GM18519 (cell line): ENCODE data around the gene PEAK1.

Experiments
- ATAC-seq: cut with Tn5 transposase; IDR thresholded peaks from one replicate; pipeline ENCODE4 v1.9.1; 2021; ENCODE audit warnings: mild to moderate bottlenecking, moderate library complexity; ENCODE audit not compliant: unreplicated experiment, low FRiP score

PEAK1 gene

DNA sequence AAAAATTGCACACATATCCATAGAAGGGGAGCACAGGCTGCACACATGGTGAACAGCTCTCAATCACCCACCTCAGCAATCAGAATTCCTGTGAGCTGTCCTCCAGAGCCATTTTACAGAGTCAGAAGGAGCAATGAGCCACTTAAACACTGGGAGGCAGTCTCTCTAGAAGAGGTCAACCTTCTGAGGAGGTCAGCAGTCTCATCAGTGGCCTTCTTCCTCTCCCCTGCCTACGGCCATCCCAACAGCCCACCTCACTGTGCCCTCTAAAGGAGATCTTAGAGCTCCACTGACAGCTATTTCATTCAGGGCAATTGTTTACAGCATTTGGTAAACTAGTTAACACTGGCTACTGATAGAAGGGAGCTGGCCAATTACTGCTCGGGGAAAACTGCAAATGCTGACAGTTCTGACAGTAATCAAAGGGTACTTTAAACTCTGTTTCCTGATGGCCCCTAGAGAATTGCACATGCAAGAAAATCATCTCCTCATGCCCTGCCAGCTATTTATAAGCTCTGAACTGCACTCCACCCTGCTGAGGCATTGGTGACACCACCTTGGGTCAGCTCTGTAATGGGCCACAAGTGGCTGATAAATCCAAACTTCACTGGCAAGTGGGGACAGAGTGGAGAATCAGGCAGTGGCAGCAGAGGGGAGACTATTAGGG is 306.9 kb downstream of the PEAK1 start:
- ATAC-seq = no peak

DNA sequence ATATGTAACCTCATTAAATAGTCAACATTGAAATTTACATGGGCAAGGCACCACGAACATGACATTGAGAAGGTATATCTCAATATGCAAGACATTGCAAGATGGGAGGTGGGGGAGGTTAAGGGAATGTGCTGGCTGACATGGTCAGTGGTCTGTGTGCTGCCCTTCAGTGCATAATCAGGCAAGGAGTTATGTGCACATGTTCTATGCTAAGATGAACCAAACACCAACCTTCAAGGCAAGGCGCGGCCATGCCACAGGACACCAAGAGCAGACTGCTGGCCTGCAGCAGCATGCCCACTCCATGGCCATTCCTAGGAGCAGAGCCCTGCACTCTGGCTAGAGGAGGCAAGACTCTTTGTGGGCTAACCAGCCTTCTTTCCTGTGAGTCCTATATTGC is 308.1 kb downstream of the PEAK1 start:
- no peak for ATAC-seq

DNA sequence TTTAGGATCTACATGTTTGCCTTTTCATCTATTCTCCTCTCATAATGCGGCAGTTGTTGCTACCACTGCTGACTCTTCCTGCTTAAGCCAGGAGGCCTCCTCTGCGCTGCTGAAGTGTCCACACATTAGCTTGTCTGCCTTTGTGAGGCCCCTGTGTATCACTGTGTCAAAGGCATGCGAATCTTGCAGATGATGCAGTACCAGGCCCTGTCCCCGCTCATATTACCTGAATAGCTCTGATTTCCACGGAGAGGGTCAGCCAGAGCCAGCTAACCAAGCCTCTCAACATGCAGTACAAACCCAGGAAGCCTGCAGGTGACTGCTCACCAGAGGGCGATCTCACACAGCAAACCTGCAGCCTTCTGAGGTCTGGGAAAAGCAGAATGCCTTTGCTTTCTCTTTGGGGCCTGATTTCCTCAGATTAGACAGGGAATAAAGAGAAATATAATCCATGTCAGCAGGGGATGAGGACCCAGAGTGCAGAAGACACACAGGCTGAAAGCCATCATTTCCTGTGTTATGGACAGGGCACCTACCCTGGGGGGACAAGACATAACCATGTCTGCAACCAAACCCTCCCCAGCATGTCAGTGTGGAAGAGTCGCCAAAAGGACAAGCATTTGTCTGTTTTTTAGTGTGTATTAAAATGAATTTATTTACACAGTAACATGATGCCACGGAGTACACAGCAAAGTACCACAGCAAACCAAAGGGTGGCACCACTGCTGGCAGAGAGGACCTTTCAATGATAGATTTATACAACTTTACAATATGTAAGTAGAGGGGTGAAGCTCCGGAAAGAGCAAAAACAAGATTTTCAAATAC is 312.2 kb downstream of the PEAK1 start:
- no peak for ATAC-seq

DNA sequence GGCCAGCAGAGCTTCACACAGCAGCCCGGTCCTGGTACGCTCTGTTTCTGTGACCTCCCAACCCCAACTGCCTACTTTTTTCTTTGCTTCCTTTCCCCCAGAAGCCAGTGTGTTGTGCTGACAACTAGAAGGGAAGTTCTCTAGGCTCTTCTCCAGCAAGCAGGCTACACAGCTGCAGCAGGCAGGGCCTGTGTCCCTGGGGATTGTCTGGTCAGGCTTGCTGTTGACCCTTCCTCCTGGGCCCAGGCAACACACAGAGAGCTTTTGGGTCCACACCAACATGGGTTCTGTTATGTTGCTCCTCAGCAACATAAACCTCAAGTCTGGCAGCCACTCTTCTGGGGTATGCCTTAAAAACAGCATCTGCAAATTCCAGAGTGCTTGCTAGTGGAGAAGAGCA is 312.8 kb downstream of the PEAK1 start:
- no peak for ATAC-seq

DNA sequence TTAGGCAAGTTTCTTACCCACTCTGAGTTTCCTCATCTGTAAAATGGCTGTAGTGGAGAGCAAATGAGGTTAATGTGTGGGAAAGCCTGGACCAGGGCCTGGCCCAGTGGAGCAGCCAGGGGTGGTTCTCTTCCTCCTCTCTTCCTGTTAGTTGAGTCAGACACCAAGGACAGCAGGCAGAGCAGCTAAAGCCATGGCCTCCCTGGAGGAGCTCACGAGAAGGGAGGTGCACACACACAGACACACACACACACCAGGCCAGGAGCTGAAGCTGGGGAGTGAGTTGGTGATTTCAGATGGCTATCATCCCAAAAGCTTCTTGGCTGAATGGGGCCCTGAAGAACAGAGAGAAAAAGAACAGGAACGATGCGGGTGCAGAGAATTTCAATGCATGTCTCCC is 315.7 kb downstream of the PEAK1 start:
- no peak for ATAC-seq

DNA sequence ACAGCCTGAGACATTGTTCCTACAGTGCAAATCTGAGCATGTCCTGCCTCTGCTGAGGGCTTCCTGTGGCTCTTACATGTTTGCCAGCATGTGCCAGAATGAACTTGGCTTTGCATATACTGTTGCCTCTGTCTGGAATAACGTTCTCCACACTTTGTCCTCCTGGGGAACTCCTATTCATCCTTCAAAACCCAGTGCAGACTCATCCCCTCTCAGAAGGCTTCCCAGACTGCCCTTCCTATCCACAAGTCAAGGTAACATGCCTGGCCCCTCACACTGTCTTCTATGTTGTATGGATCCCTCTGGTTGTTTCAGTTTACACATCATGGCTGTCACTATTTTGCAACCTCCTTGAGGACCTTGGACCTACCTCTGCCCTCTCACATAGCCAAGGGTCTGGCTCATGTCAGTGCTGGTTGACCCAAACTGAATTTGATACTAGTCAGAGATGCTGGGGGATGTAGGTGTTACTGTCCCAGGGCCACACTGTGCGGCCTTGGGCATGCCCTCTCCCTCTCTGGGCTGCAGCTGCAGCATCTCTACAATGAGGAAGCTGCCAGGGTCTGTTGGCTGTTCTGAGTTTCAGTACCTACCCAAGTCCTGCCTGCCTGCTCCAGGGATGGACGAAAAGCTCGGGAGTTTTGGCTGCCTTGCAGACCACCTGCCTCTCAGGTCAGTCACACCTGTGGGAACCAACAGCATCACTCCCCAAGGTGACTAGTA is 320.0 kb downstream of the PEAK1 start:
- no peak for ATAC-seq

DNA sequence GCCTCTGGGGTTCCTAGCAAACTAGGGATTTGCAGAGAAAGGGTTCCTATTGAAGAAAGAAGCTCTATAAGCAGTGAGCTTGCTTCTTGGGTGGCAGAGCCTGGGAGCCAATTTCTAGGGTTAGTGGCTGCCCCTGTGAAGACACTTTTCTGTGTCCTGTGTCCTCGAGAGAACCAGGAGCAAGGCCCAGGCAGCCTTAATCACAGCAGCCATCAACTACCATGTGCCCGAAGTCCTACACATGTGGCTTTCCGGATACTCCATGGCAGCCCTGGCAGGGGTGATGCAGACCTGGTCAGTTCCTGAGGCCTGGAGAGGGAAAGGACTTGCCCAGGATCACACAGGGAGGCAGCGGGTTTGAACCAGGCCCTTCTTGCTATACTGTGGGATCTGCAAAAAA is 321.3 kb downstream of the PEAK1 start:
- no peak for ATAC-seq

GRCh38 chr15:77097921-77098320 is 322.0 kb downstream of the PEAK1 start:
- ATAC-seq = no peak

DNA sequence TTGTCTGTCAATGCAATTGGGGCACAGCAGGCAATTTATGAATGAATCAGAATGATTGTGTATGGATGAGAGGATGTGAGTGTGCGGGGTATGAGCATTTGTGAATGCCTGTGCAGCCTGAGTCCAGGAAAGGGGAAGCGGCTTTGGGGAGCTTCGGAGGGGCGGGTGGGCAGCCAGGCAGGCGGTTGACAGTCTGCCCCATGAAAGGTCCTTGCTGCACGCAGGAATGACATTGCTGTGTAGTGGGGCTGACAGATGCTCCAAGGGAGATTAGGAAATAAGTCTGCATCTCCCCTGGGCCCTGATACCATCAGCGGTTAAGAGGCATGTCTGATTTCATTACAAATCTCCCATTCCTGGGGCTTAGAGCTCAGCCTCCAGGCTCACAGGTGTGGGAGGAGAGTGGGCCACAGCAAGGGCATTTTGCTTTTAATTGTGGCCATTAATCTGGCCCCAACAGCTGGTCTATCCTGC is 322.6 kb downstream of the PEAK1 start:
- ATAC-seq = no peak

DNA sequence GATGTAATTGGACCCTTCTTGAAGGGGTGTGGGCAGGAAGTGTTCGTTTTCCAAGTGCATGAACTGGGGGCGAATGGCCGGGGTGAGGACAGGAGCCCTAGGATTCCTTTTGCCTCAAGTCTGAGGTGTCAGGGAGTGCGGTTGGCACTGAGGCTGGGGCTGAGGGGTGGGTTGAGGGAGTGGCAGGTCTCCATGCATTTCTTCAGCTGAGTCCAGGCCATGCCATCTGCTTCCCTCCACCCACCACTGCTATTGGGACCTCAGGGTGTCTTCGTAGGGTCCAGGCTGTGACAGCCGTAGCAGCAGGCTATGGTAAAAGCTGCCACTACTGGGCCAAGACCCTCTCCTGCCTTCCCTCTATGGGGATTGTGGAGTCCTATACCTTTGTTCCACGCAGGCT is 323.4 kb downstream of the PEAK1 start:
- ATAC-seq = no peak

DNA sequence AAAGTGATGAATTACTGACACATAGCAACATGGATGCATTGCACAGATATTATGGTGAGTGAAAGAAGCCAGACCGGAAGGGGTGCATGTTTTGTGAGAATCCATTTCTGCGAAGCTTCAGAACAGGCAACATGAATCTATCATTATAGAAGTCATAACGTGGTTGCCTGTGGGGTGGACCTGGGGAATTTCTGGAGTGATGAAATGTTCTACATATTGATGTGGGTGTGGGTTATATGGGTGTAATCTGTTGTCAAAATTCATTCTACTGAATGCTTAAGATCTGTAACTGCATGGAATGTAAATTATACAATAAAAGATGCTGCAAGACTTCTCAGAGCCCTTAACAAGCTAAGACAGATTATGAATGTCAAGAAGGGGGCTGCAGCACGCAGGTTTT is 323.8 kb downstream of the PEAK1 start:
- ATAC-seq = no peak

- no peak for ATAC-seq
These were observed 325.4 kb downstream of the PEAK1 start for GRCh38 chr15:77094397-77095030.

DNA sequence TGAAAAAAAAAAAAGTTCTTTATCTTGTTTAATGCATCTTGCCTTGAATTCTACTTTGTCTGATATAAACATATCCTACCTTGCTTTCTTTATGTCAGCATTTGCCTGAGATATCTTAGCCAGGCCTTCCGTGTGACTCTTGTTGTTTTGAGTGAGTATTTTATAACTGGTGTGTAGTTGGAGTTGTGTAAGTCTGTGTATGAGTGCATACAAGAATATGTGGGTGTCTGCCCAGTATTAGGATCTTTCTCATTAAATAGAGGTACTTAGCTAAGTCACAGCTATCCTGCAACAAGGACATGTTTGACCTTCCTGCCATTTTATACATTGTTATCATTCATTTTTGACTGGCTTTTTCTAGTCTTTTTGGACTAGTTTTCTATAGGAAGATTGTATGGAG is 326.5 kb downstream of the PEAK1 start:
- no peak for ATAC-seq

- ATAC-seq = no peak
These were observed 328.8 kb downstream of the PEAK1 start for GRCh38 chr15:77091097-77091496.

DNA sequence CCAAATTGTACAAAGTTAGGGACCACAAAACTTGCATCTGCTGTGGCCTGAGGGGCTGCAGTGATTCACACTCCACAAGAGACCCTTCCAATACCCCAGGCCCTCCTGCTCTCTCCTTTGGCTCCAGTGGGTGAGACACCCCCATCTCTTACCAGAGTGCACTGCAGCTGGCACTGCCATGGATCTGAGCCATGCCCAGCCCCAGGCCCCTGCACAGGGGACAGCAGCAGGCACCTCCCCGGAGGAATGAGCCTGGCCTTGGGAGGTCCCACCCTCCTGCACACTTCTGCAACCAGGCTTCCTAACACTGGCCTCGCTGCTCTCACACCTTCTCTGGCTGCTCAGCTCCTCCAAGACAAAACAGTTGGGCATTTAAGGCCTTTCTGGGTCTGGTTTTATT is 332.7 kb downstream of the PEAK1 start:
- no peak for ATAC-seq

DNA sequence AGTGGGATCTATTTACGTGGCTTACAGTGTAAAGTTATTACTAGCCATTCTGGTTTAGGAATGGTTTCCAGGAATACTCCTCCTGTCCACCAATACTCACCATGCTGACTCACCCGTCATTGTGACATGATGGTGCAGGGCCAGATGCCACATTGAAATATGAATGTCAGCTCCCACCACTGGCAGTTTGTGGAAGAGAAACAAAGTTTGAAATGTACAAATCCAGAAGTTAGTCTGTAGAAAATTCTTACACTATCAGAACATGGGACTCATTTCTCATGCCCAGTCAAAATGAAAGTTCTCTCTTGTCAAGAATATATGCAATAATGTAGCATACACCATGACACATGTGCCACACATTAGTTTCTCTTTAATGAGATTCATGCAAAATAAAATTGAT is 334.6 kb downstream of the PEAK1 start:
- ATAC-seq = no peak

- ATAC-seq = no peak
These were observed 335.5 kb downstream of the PEAK1 start for GRCh38 chr15:77084436-77084835.

DNA sequence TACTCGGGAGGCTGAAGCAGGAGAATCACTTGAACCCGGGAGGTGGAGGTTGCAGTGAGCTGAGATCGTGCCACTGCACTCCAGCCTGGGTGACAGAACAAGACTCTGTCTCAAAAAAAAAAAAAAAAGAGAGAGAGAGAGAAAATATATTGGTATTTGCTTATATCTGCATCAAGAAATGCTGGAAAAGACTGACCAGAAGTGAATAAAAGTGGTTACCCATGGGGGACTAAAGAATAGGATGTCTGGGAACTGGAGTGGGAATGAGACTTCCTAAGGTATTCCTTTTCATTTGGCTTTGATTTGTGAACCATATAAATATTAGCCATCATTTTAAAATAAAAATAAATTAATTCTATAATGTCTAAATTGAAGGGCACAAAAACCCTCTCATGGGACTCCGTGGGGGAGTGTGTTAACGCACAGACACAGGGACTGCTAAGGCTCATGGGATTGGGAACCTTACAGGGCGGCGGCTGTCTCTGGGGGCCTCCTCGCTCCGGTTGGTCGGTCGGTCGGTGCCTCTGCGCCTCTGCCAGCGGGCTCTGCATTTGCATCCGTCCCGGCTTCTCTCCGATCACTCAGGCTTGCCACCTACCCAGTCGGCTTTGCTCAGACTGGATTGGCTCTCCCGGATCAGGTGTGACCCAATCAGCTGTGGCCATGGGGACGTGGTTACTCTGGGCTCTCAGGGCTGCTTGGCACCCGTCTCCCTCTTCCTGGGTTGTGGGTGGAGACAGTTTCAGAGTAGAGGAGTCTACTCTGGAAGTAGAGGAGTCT is 336.3 kb downstream of the PEAK1 start:
- ATAC-seq = no peak

DNA sequence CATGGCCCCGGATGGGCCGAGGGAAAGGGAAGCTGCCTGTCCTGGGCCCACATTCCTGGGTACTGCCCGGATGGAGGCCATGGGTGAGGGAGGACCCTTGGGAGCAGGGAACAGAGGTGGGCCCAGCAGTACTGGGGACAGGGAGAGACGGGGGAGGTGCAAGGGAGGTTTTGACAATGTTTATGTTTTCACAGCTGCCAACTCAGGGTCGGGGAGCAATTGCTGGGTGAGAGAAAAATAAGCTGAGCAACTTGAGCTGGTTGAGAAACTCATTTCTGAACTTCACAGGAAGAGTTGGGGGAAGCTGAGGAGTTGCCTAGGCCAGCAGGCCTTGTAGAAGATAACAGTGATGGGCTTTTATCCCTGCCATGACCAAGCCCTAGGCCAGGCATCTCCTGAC is 337.9 kb downstream of the PEAK1 start:
- ATAC-seq = no peak

- no peak for ATAC-seq
These were observed 343.5 kb downstream of the PEAK1 start for GRCh38 chr15:77076323-77076915.
